ENCODE results near the gene IL17RA. TPM values are rescaled to one million over a fixed set of nuclear protein-coding genes. Genes with fewer than 3 reads are reported as not detected.
"Not testable (repeated sequence)": the region's sequence is repeated elsewhere in the genome, so short reads cannot be mapped to it uniquely, and the experiment has no call there.

IL17RA gene
- total RNA-seq, 1 donor from 2014 or later = 11.1 TPM

DNA sequence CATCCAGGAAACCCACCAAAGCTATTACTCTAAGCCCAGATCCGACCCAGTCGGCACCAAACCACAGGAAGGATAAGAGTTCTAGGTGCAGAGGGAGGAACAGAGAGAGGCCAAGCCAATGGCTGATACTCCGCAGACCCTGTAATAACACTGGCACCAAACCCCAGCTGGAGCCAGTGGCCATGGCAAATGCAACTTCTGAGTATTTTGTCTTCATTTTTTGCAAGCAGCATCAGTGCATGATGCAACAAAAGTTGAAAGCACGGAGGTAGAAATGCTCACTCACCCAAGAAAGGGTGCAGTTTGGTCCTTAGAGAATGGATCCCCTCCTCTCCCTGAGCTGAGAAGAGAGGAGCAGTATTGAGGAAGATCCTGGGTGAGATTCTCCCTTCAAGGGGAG is 33.5 kb downstream of the IL17RA start:
- DNase-seq (ENCODE audit: low spot score) (no peak), ATAC-seq (no peak)

DNA sequence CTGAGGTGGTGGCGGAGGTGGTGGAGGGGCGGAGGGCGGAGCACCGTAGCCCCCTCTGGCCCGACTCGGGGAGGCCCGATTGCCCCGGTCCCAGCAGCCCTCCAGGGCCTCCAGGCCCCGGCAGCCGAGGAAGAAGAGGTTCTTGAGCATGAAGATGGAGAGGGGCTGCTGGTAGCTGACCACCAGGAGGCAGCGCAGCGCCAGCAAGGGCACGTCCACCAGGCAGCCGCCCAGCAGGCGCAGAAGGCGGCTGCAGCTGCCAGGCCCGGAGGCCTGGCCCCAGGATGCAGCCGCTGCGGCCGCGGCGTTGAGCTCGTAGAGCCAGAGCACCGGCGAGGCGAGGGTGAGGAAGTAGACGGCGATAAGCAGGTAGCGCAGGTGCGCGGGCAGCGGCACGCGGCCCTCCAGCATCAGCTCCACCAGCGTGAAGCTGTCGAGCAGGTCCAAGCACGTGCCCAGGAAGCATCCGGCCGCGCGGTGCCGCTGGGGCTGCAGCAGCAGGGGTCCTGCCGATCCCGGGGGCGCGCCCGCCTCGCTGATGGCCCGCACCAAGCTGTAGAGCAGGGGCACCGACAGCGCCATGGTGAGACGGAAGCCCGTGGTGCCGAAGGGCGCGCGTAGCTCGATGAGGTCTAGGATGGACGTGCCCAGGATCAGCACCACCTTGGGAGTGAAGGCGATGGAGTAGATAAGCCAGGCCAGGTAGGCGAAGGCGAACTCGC is 34.8 kb downstream of the IL17RA start:
- peak; percentile 84 for ATAC-seq
- DNase-seq (ENCODE audit: low spot score) = no peak

- DNase-seq (ENCODE audit: low spot score) = peak; percentile 69
- peak; percentile 80 for ATAC-seq
Observed at GRCh38 chr22:17120281-17120680, 35.5 kb downstream of the IL17RA start.

DNA sequence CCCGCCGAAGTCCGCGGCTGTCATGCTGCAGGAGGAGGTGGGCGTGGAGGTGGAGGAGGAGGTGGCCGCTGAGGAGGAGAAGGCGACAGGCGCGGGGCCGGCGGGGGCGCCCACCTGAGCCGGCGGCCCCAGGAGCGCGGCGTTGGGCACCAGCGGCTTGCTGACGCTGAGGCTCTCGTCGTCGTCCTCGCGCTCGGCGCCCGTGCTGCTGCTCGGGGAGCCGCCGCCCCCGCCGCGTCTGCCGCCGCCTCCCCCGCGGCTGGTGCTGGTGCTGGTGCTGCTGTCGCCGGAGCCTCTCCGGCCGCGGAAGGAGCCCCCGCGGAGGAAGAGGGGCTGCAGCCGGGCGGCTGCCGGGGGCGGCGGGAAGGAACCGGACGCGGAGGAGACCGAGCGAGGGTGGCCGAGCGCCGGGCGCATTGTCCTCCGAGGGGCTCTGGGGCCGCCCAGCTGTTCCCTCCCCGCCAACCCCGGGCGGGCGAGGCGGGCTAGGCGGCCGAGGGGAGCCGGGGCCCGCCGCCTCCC is 36.0 kb downstream of the IL17RA start:
- DNase-seq (ENCODE audit: low spot score) (no peak), ATAC-seq (peak; percentile 7)

GRCh38 chr22:17121233-17122195 is 36.7 kb downstream of the IL17RA start, which contains the start of gene TMEM121B:
Gene TMEM121B, minus strand, starts transcription at chr22:17121360. Its CDS starts 233 bp downstream, at chr22:17121127.
- no peak for DNase-seq (ENCODE audit: low spot score)
- peak; percentile 32 for ATAC-seq

GRCh38 chr22:17130199-17130598 is 45.4 kb downstream of the IL17RA start:
- ATAC-seq (no peak), DNase-seq (ENCODE audit: low spot score) (no peak)

- DNase-seq (ENCODE audit: low spot score) = no peak
- ATAC-seq = no peak
Observed at GRCh38 chr22:17131686-17132085, 46.9 kb downstream of the IL17RA start.

DNA sequence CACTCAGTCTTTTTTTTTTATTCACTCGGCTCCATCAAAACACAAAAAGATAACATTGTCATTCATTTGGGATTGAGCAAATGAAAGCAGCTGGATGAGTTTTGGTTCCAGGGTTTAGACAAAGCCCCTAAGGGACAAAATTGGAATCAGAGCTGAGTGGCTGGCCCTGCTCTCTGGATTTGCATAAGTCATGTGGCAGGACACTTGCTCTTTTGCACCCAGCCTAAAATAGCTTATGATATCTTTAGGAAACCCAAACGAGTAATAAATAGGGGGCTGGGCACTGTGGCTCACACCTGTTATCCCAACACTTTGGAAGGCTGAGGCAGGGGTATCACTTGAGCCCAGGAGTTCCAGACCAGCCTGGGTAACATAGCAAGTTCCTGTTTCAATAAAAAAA is 47.3 kb downstream of the IL17RA start:
- ATAC-seq = no peak
- DNase-seq (ENCODE audit: low spot score) = no peak

DNA sequence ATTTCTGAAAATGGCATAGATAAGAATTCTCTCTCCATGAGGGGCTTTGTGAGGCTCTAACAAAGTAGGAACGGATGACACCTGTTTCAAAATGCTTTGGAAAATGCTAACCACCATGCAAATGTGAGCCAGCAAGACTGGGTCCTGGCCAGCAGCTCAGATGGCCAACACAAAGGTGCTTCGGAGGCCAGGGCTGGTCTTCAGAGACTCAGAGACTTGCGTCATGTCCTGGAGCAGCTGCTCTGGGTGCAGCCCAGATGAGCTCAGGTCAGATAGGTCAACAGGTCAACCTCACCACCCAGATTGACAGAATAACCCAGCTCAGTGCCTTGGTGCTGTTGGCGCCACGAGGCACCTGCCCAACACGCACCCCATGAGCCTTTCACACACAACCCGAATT is 48.3 kb downstream of the IL17RA start:
- ATAC-seq (no peak), DNase-seq (ENCODE audit: low spot score) (no peak)

DNA sequence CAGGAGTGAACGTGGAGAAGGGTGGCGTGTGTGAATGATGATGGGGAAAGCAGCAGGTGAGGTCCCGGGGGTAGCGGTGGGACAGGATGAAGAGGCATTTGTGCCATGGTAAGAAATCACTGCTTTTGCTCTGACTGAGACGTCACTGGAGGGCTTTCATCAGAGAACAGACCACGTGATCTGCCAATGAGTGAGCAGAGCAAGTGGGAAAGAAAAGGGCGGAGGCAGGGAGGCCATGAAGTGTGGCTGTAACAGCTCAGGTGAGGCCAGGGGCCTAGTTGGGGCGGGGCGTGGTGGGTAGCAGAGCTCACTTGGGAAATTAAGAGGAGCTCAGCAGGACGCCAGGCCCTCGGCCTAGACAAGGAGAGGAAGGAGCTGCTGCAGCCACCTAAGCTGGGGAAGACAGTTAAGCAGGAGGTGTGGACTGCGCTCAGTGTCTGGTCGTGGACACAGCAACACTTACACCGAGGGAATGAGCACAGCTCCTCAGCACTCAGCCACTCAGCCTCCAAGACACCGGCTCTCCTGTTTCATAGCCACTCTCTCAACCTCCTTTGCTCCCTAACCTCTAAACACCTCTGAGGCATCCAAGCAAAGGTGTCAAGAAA is 50.5 kb downstream of the IL17RA start:
- no peak for DNase-seq (ENCODE audit: low spot score)

GRCh38 chr22:17137170-17137569 is 52.4 kb downstream of the IL17RA start:
- no peak for DNase-seq (ENCODE audit: low spot score)
- no peak for ATAC-seq

More for the DNA sequence above, 50.5 kb downstream of the IL17RA start:
- no peak for ATAC-seq

DNA sequence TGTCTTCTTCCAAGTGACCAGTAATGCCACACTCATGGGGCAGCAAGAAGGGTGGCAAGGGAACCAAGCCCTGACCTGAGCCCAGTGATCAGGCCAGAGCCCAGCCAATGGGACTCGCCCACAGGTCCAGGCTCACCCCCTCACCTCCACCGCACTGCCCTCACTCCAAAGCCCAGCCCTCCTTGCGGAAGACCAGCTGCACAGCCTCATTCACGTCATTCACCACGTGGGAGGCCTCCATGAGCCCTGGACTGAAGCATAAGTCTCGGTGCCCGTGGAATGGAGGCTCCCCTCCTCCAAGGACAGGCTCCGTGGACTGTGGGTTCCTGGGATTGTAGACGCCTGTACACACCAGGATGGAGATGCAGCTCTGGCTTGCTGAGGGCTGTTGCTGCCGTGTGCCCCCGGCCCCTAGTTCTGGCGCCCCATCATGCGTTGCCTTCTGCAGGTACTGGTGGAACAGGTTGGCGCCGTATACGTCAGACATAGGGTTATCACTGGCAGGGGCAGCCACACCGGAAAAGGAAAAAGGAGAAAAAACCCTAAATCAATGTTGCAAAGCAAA is 53.1 kb downstream of the IL17RA start:
- ATAC-seq = no peak

GRCh38 chr22:17138513-17138912 is 53.7 kb downstream of the IL17RA start:
- DNase-seq (ENCODE audit: low spot score) (no peak), ATAC-seq (no peak)

More for the DNA sequence above, 53.1 kb downstream of the IL17RA start:
- no peak for DNase-seq (ENCODE audit: low spot score)

DNA sequence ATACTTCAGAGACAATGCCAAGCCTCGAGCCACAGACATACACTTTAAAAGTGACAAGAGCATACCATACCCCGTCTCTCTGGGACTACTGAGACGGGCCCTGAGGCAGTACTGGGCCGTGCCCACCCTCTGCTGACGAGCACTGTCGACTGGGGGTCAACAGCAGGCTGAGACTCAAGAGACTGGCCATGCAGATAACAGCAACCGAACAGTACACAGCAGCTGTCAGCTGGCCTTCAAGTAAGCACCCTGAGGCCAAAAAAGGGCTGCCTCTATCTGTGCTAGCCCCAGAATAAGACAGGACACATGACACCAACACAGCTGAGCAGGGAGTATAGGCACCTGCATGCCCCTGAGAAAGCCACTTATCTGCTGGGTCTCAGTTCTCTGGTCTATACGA is 55.2 kb downstream of the IL17RA start:
- DNase-seq (ENCODE audit: low spot score) (no peak), ATAC-seq (no peak)

GRCh38 chr22:17140826-17141766 is 56.3 kb downstream of the IL17RA start:
- ATAC-seq (peak; percentile 19), DNase-seq (ENCODE audit: low spot score) (no peak)

DNA sequence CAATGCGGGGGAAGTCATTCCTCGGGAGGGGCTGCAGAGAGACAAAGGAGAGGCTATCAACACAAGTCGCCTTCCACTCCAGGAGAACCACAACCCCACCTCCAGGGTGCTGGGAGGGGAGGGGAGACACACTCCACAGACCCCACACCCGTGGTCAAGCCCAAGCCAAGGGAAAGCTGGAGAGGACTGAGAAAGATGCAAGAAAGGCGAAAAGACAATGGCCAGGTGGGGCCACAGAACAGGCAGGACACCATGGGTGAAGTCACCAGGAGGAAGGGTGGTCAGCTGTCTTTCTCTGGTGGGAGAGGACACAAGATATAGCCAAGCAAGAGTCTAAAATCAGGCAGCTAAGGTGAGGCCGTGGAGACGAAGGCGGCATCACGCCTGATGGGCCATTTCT is 58.3 kb downstream of the IL17RA start:
- ATAC-seq (no peak), DNase-seq (ENCODE audit: low spot score) (no peak)

DNA sequence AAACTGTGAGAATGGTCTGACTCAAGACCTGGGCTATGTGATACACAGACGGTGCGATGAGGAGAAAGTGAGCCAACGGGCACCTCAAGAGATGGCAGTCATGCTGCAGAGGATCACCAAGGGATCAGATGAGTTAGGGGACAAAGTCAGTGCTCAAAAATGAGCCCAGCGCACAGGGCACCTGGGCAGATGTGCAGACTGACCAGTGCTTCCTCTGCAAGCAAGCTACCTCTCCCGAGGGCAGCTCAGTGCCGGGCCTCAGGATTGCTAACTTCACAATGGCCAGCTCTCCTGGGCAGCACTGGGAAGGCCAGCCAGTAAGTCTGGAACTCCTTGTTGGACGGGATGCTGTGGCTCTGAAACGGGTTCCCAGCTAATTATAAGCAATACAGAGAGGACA is 59.0 kb downstream of the IL17RA start:
- ATAC-seq (no peak), DNase-seq (ENCODE audit: low spot score) (no peak)

DNA sequence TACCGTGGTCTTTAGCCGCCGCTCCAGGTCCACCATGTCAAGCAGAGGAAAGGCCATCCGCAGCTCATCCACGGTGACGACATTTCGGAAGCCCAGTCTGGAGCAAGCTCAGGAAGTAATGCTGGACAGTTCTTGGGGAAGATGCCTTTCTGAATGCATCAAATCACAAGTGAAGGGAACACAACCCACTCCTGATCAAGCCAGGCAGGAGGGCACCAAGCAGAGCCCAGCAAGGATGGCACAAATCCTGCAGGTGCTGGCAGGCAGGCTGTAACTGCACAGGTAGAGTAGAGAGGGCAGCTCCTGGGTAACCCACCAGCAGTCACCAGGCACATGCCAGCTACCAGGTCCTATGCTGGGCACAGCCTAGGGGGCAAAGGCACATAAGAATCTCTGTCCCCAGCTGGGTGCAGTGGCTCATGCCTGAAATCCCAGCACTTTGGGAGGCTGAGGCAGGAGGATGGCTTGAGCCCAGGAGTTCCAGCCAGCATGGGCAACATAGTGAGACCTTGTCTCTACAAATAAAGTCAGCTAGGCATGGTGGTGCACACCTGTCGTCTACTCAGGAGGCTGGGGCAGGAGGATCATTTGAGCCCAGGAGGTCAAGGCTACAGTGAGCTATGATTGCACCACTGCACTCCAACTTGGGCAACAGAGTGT is 60.4 kb downstream of the IL17RA start:
- ATAC-seq (no peak), DNase-seq (ENCODE audit: low spot score) (no peak)

DNA sequence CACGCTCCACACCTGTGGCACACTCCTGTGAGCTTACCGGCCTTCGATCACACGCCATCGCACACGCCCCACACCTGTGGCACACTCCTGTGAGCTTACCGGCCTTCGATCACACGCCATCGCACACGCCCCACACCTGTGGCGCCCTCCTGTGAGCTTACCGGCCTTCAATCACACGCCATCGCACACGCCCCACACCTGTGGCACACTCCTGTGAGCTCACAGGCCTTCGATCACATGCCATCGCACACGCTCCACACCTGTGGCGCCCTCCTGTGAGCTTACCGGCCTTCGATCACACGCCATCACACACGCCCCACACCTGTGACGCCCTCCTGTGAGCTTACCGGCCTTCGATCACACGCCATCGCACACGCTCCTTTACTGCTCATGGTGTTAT is 62.7 kb downstream of the IL17RA start:
- not testable (repeated sequence) for ATAC-seq; DNase-seq (ENCODE audit: low spot score)

All from left lobe of liver (tissue), 2 donors.